H1 (cell line): Measurements from ENCODE around the gene IL20RB. TPM values are rescaled to one million over a fixed set of nuclear protein-coding genes. Genes with fewer than 3 reads are reported as not detected.

Experiments
- CREB1 ChIP-seq: IDR thresholded peaks from 2 replicates; pipeline ENCODE4 v1.6.1; 2012; ENCODE audit warnings: inconsistent platforms
- RXRA ChIP-seq: IDR thresholded peaks from 2 replicates; pipeline ENCODE4 v1.6.1; 2011; ENCODE audit warnings: low read depth, mild to moderate bottlenecking, low read length, moderate library complexity; ENCODE audit not compliant: insufficient read depth
- polyA plus RNA-seq, 7 experiments: library from polyadenylated mRNA; depleted of rRNA in 3 of 7; stranded (reverse) in 5 of 7; unstranded in 2 of 7; fragments of >200 nt in 5 of 7; fragments of 200-250 nt in 2 of 7; gene quantifications; 1 replicate in 5 of 7; 2 replicates in 1 of 7; 4 replicates in 1 of 7; pipeline versions ENCODE4 v1.2.1 to v1.2.3, GENCODE V29; 2011 to 2013; ENCODE audit warnings: missing spikeins in 2 of 7, mixed read lengths in 2 of 7
- total RNA-seq: library from RNA; stranded (reverse); fragmentation: NEBNext Ultra II Directional; extraction: Animal tissue kit (Norgen Biotek cat#: 25700); gene quantifications from 2 replicates; pipeline ENCODE4 v1.2.1, GENCODE V29; 2021

The IL20RB gene
- total and polyA plus RNA-seq, 2 of the 8 experiments (the other 6 are each of a cell fraction or from before 2014, with no cell fraction given) = 1.6 to 1.8 TPM

DNA sequence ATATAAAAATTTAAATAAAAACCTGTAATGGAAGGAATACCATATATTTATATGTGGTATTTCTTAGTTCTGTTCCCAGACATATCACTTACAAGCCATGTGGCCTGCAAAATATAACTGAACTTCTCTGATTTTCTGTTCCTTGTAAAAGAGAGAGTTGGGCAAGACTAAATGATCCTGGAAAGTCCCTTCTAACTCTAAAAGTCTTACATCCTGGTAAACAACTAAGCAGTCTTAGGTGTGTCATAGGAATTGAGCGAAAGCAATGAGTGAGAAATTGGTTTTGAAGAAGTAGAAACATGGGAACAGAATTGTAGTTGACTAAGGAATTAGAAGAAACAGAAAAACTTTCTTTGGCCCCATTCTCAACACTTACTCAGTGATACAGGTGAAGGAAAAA is 25.3 kb upstream of the IL20RB start (continued):
- TF ChIP-seq CREB1 (no peak), RXRA (no peak)
